ENCODE results near the gene POLDIP2. TPM values are rescaled to one million over a fixed set of nuclear protein-coding genes. Genes with fewer than 3 reads are reported as not detected.
A peak's percentile ranks its signal among the peaks of the same experiment; 100 is the strongest.

POLDIP2 gene
- total RNA-seq, 6 experiments from 2014 or later: 92.5 to 156 (median 130) TPM

GRCh38 chr17:28326114-28326513 is 31.2 kb downstream of the POLDIP2 start:
- 66% methylated on average over 3 of the region's 7 CpGs for WGBS (ENCODE audit: insufficient coverage, low coverage, low lambda C conversion rate, missing lambda C conversion rate)
- Histone ChIP-seq H3K36me3 (peaks cover 0 to 51% (median 15%) of the 10 kb centered on the region in 4 donors), H3K4me3 (no peak overlapping the region), H3K9me3 (no peaks in the 10 kb centered on the region), H3K4me1 (peaks cover 0 to 47% (median 9%) of the 10 kb centered on the region in 4 donors), H3K27ac (no peak overlapping the region), H3K27me3 (no peaks in the 10 kb centered on the region)
- intact Hi-C loops (cut with DNase I): no loop called here
- ATAC-seq: no peak
- DNase-seq: peak in 1 of 3 donors; percentile 18
- TF ChIP-seq POLR2A (IDR thresholded peaks at IDR 0.05): no peak
- TF ChIP-seq, protein P1, sequence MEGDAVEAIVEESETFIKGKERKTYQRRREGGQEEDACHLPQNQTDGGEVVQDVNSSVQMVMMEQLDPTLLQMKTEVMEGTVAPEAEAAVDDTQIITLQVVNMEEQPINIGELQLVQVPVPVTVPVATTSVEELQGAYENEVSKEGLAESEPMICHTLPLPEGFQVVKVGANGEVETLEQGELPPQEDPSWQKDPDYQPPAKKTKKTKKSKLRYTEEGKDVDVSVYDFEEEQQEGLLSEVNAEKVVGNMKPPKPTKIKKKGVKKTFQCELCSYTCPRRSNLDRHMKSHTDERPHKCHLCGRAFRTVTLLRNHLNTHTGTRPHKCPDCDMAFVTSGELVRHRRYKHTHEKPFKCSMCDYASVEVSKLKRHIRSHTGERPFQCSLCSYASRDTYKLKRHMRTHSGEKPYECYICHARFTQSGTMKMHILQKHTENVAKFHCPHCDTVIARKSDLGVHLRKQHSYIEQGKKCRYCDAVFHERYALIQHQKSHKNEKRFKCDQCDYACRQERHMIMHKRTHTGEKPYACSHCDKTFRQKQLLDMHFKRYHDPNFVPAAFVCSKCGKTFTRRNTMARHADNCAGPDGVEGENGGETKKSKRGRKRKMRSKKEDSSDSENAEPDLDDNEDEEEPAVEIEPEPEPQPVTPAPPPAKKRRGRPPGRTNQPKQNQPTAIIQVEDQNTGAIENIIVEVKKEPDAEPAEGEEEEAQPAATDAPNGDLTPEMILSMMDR (IDR thresholded peaks at IDR 0.05): no peak

DNA sequence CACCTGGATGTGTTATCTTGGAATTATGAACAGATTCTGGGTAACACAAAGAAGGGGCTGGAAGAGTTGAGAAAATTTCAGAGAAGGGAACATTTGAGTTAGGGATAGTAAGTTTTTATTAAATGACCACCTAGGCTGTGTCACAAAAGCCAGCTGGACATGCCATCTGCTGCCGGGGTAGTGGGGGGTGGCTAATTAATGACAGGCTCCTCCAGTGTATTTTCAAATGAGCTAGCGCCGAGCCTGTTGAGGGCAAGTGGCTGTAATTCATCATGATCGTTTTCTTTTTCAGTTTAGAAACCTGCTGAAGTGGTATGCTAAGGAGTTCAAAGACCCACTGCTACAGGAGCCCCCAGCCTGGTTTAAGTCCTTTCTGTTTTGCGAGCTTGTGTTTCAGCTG is 32.1 kb downstream of the POLDIP2 start:
- H3K27me3 ChIP-seq: no peaks in the 10 kb centered on the region
- TF ChIP-seq, protein P1 (IDR thresholded peaks at IDR 0.05): no peak
- TF ChIP-seq POLR2A (IDR thresholded peaks at IDR 0.05): no peak
- ATAC-seq: no peak
- no peak overlapping the region for H3K4me3 ChIP-seq
- H3K27ac ChIP-seq: peak overlapping the region in 2 of 3 donors; percentile 42 to 76
- DNase-seq: no peak
- H3K9me3 ChIP-seq: no peaks in the 10 kb centered on the region
- peaks cover 0 to 42% (median 15%) of the 10 kb centered on the region in 4 donors for H3K36me3 ChIP-seq
- intact Hi-C loops (cut with DNase I): no loop called here
- peaks cover 0 to 55% (median 9%) of the 10 kb centered on the region in 4 donors for H3K4me1 ChIP-seq
- WGBS (ENCODE audit: insufficient coverage, low coverage, low lambda C conversion rate, missing lambda C conversion rate): 60% methylated on average over 1 of the region's 5 CpGs

GRCh38 chr17:28324781-28325180 is 32.5 kb downstream of the POLDIP2 start:
- Histone ChIP-seq H3K4me1 (peaks cover 0 to 55% (median 9%) of the 10 kb centered on the region in 4 donors), H3K4me3 (peak overlapping the region in 1 of 3 donors; percentile 26), H3K36me3 (peaks cover 0 to 39% (median 15%) of the 10 kb centered on the region in 4 donors), H3K27me3 (no peaks in the 10 kb centered on the region), H3K27ac (peak overlapping the region in 2 of 3 donors; percentile 42 to 76), H3K9me3 (no peaks in the 10 kb centered on the region)
- DNase-seq (no peak), ATAC-seq (no peak)
- WGBS (ENCODE audit: insufficient coverage, low coverage, low lambda C conversion rate, missing lambda C conversion rate): 59% methylated on average over 3 of the region's 3 CpGs
- no peak for TF ChIP-seq POLR2A (IDR thresholded peaks at IDR 0.05)
- TF ChIP-seq, protein P1 (IDR thresholded peaks at IDR 0.05): no peak
- intact Hi-C loops (cut with DNase I): no loop called here

- H3K9me3 ChIP-seq: no peaks in the 10 kb centered on the region
- H3K4me1 ChIP-seq: peaks cover 0 to 55% (median 9%) of the 10 kb centered on the region in 4 donors
- H3K4me3 ChIP-seq: peak overlapping the region in 1 of 3 donors; percentile 26
- no peaks in the 10 kb centered on the region for H3K27me3 ChIP-seq
- WGBS (ENCODE audit: insufficient coverage, low coverage, low lambda C conversion rate, missing lambda C conversion rate): 37% methylated on average over 5 of the region's 5 CpGs
- peak overlapping the region; percentile 17 to 76 (median 42) for H3K27ac ChIP-seq
- TF ChIP-seq POLR2A (IDR thresholded peaks at IDR 0.05): no peak
- TF ChIP-seq, protein P1 (IDR thresholded peaks at IDR 0.05): no peak
- ATAC-seq: peak; percentile 22 to 50 (median 42)
- intact Hi-C loops (cut with DNase I): no loop called here
- H3K36me3 ChIP-seq: peaks cover 0 to 36% (median 13%) of the 10 kb centered on the region in 4 donors
- no peak for DNase-seq
Measured at GRCh38 chr17:28324267-28324745, 33.0 kb downstream of the POLDIP2 start.
